CD4-positive, alpha-beta T cell treated with Interferon alpha-2 for 1 hour (primary cell): Measurements from ENCODE around the gene KRT27.

Source experiments
- DNase-seq, 2 donors: peaks; one replicate each; pipeline ENCODE4 v3.0.0-alpha.2; 2020 to 2022

Gene KRT27

DNA sequence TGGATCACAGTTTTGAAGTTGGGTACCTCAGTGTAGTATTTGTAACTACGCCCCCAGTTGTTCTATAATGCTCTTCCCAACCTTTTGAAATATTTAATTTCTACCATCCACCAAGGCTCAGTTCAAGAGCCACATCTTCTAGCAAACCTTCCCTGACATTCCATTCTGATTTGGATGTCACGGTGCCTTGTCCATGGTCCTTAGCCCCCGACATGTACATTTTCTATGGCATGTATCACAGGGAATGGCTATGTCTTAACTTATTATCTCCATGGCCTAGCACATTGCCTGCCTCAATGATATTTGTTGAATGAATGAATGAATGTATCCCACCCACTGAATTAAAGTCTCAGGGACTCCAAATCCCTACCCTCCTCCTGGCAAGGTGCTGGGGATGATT is 23.8 kb upstream of the KRT27 start:
- no peak for DNase-seq

- peak; percentile 70 to 77 for DNase-seq
Observed at GRCh38 chr17:40803617-40804082, 21.3 kb upstream of the KRT27 start.

GRCh38 chr17:40801157-40801556 is 18.8 kb upstream of the KRT27 start:
- DNase-seq: no peak

DNA sequence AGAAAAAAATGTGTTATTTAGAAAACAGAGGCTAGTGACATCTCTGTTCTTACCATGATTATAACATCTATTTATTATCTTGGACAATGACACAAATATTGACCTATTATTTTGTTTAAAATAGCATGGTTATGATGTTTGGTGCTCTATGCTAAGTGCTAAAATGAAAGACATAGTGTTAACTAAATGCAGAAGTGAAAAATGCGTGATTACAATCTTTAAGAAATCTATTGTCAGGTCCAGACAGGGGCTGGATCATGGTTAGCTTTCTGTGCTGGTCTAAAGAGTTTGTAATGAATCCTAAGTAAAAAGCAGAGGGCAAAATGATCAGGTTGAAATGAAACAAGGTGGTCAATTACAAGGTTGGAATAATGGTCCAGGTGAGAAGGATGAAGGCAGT is 18.0 kb upstream of the KRT27 start:
- no peak for DNase-seq

- no peak for DNase-seq
Observed at GRCh38 chr17:40799859-40800258, 17.5 kb upstream of the KRT27 start, which contains the start of gene KRT28. KRT28 (minus strand) TSS chr17:40799959; CDS start chr17:40799893, 66 bp downstream.

- no peak for DNase-seq
Observed at GRCh38 chr17:40796846-40797245, 14.5 kb upstream of the KRT27 start.

GRCh38 chr17:40795019-40795667 is 12.8 kb upstream of the KRT27 start:
- no peak for DNase-seq

- no peak for DNase-seq
Observed at GRCh38 chr17:40794466-40794865, 12.1 kb upstream of the KRT27 start.

DNA sequence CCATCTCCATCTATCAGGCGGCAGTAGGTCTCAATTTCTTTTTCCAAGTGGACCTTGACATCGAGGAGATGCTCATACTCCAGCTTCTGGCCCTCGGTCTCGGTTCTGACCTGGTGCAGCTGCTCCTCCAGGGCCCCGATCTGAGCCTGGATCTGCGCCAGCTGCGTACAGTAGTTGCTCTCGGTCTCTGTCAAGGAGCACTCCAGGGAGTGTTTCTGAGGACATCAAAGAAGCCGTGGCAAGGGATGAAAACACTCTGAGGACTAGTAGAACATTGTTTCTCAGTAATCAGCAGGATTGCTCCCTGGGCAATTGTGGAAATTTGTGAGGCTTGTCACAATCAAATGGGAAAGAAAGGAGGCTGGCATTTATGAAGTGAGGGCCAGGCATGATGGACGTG is 11.5 kb upstream of the KRT27 start:
- no peak for DNase-seq

DNA sequence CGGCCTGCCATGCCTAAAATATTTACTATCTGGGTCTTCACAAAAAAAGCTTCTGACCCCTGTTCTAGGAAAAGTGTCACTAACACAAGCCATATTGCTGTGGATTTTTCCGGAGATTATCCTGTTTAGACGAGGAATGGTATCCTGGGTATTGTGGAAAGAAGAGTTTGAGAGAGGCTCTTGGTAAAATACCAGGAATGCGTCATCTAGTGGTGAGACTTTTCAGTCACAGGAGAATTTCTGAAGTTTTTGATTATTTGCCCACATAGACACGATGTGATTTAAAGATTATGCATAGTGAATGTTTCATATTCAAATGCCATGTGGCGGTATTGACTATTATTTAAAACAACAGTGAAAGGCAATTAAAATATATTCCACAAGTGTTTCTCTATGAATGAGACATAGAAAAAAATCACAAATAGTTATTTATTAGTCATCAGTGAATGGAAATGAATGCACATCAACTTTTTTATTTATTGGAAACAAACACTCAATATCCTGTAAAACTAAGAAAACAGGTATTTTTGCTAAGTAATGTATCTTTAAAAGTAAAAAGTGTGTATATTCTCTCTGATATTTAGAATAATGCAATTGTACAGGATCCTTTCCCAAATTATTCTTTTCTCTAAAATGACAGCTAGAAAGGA is 9.6 kb upstream of the KRT27 start:
- peak in 1 of 2 donors; percentile 8 for DNase-seq

DNA sequence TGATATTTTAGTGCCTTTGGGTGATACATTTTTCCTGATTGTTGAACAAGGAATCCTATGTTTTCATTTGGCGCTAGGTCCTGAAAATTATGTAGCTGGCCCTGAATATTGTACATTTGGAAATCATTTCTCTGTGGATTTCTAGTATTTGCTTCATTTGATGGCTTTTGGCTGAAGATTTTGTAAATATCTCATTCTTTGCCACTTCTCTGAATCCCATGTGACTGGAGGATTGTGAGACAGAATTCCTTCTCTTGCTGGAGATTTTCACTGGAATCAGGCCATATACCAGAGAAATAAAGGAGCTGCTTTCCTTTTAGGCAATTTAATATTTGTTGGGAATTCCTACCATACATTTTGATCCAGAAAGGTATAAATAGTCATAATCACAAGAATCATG is 8.8 kb upstream of the KRT27 start:
- no peak for DNase-seq

DNA sequence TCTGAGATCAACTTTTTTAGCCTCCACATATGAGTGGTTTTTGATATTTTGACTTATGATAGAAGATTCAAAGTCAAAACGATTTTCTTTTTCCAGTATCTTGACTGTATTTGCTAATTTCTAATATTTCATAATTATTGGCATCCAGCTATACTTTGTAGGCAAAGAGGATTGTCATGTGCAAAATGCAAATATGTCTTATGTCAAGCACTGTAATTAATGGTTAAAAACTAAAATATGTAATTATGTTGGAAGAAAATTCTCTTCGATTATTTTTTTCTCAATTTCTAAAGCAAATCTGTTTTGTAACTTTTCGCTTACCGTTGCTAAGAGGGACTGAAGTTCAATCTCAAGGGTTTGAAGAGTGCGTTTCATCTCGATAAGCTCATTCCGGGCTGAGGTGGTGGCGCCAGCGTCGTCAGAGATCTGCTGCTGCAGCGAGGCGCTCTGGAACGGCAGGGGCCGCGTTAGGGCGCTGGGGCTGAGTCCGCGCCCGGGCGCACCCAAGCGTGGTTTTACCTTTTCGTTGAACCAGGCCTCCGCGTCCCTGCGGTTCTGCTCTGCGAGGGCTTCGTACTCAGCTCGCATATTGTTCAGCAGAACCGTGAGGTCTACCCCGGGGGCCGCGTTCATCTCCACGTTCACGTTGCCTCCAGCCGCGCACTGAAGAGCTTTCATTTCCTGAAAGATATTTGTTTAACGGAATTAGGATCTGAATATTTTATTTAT is 3.0 kb downstream of the KRT27 start:
- DNase-seq: peak in 1 of 2 donors; percentile 1

DNA sequence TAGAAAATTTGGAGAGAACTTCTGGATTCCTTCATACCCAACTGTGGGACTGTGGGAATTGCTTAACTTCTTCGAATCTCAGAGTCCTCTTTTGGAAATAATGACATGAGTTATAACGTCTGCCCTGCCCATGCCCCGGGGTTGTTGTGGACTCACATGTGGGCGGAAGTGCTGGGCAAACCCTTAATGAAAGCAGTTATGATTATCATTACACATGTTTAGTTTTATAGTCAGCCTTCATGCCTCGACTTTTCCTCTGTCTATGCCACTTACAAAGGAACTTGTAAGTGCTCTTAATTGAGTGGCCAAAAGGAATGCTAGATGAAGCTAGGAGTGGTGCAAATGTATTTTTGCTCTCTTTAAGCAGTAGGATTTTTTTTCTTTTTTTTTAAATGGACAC is 3.9 kb downstream of the KRT27 start:
- DNase-seq: no peak

- no peak for DNase-seq
Observed at GRCh38 chr17:40777971-40778370, 4.4 kb downstream of the KRT27 start.

- DNase-seq: no peak
Observed at GRCh38 chr17:40777459-40777858, 4.9 kb downstream of the KRT27 start.

- DNase-seq: no peak
Observed at GRCh38 chr17:40775945-40776344, 6.4 kb downstream of the KRT27 start.

DNA sequence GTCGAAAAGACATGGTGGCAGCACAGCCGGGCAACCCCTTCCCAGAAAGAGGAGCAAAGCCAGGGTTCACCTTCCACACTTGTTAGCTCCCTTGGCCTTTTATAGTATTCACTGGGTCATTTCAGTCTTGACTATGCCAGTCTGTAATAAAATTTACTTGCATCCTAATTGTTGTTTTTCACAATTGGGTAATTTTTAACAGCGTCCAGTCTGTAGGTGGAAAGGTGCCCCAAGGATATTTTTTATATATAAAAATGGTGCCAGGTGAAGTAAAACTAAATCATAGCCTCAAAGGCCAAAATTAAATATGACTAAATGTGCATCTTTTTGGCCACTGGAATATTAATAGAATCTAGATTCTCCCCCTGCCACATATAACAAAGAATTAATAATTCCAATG is 10.2 kb downstream of the KRT27 start, which contains the start of gene KRT26:
Gene KRT26, minus strand, starts transcription at position 101 of the 400 bp plus-strand sequence. Its CDS starts 88 bp downstream, at position 13.
- DNase-seq: no peak

- DNase-seq: no peak
Observed at GRCh38 chr17:40765657-40766056, 16.7 kb downstream of the KRT27 start.

GRCh38 chr17:40763752-40764151 is 18.6 kb downstream of the KRT27 start:
- DNase-seq: no peak

GRCh38 chr17:40760105-40761016 is 22.0 kb downstream of the KRT27 start:
- DNase-seq: no peak

- no peak for DNase-seq
Observed at GRCh38 chr17:40755231-40755630, 27.1 kb downstream of the KRT27 start, which contains the start of gene KRT25. KRT25 (minus strand) TSS chr17:40755331; CDS start chr17:40755271, 60 bp downstream.

DNA sequence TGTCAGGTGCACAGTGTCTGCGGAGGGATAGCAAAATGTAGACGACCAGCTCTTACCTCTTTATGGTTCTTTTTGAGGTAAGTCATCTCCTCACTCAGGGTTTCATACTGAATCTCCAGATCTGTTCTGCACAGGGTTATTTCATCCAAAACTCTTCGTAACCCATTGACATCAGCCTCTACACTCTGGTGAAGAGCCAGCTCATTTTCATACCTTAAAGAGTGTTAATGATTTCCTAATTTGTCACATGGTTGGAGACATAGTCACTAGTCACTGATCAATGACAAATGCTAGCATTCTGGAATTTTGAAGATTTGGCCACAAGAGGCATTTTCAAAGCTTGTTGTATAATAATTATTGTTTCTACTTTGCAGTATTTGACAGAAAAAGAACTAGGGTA is 28.5 kb downstream of the KRT27 start:
- DNase-seq: no peak

DNA sequence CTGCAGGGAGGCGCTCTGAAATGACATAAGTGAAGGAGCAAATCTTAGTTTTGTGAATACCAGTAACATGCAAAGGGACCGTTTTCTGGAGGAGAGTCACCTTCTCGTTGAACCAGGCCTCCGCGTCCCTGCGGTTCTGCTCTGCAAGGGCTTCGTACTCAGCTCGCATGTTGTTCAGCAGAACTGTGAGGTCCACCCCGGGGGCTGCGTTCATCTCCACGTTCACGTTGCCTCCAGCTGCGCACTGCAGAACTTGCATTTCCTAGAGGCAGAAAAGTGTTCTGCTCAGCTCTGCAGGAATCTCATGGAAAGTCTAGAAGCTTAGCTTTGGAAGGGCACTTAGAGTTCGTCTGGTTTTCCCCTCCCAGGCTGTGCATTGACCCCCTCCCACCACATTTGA is 31.3 kb downstream of the KRT27 start:
- DNase-seq: no peak
